HL-60 (cell line): ENCODE measurements around the gene AKT2.
"Not testable (repeated sequence)": the region's sequence is repeated elsewhere in the genome, so short reads cannot be mapped to it uniquely, and the experiment has no call there.

Source experiments
- CTCF ChIP-seq: IDR thresholded peaks from one replicate; pipeline ENCODE4 v1.5.1; 2011; ENCODE audit warnings: low read length, control low read depth, inconsistent platforms; ENCODE audit not compliant: insufficient read depth
- GABPA ChIP-seq: IDR thresholded peaks from 2 replicates; pipeline ENCODE4 v1.6.1; 2012; ENCODE audit warnings: low read depth
- POLR2AphosphoS5 ChIP-seq: IDR thresholded peaks from 2 replicates; pipeline ENCODE4 v1.6.1; 2012; ENCODE audit warnings: low read depth
- REST ChIP-seq: IDR thresholded peaks from 2 replicates; pipeline ENCODE4 v1.6.1; 2012; ENCODE audit warnings: low read depth; ENCODE audit not compliant: insufficient replicate concordance
- SPI1 ChIP-seq: IDR thresholded peaks from 2 replicates; pipeline ENCODE4 v1.6.1; 2012; ENCODE audit warnings: low read depth, mild to moderate bottlenecking, borderline replicate concordance

- TF ChIP-seq CTCF, SPI1, GABPA, POLR2AphosphoS5, REST: not testable (repeated sequence)
These were observed 47.9 kb upstream of the AKT2 start for GRCh38 chr19:40333083-40333482.
